ENCODE results near the gene YPEL3. TPM values are rescaled to one million over a fixed set of nuclear protein-coding genes. Genes with fewer than 3 reads are reported as not detected.

Gene YPEL3
- polyA plus RNA-seq, 1 donor from 2014 or later: 277 TPM

Other genes with a start within 250 kb of the YPEL3 start
- gene CDIPT, start 233.0 kb downstream of the YPEL3 start, polyA plus RNA-seq (ENCODE audit: insufficient read depth, low read depth, low replicate concordance): 200 TPM
- 187 TPM for gene SEZ6L2, start 196.7 kb downstream of the YPEL3 start, polyA plus RNA-seq (ENCODE audit: insufficient read depth, low read depth, low replicate concordance)
- 115 TPM for gene ASPHD1, start 195.7 kb downstream of the YPEL3 start, polyA plus RNA-seq (ENCODE audit: insufficient read depth, low read depth, low replicate concordance)
- 61.7 TPM for gene KCTD13, start 170.0 kb downstream of the YPEL3 start, polyA plus RNA-seq (ENCODE audit: insufficient read depth, low read depth, low replicate concordance)
- gene TMEM219, start 134.1 kb downstream of the YPEL3 start, polyA plus RNA-seq (ENCODE audit: insufficient read depth, low read depth, low replicate concordance): 244 TPM
- gene TAOK2, start 122.3 kb downstream of the YPEL3 start, polyA plus RNA-seq (ENCODE audit: insufficient read depth, low read depth, low replicate concordance): 45.4 TPM
- 85.9 TPM for gene HIRIP3, start 100.6 kb downstream of the YPEL3 start, polyA plus RNA-seq (ENCODE audit: insufficient read depth, low read depth, low replicate concordance)
- 147 TPM for gene INO80E, start 100.0 kb downstream of the YPEL3 start, polyA plus RNA-seq (ENCODE audit: insufficient read depth, low read depth, low replicate concordance)
- gene DOC2A, start 85.2 kb downstream of the YPEL3 start, polyA plus RNA-seq (ENCODE audit: insufficient read depth, low read depth, low replicate concordance): 23.1 TPM
- gene C16orf92, start 73.0 kb downstream of the YPEL3 start, polyA plus RNA-seq (ENCODE audit: insufficient read depth, low read depth, low replicate concordance): not detected
- gene TLCD3B, start 64.9 kb downstream of the YPEL3 start, polyA plus RNA-seq (ENCODE audit: insufficient read depth, low read depth, low replicate concordance): 186 TPM
- gene ALDOA, start 30.5 kb downstream of the YPEL3 start, polyA plus RNA-seq (ENCODE audit: insufficient read depth, low read depth, low replicate concordance): 1,509 TPM
- 105 TPM for gene PPP4C, start 20.2 kb downstream of the YPEL3 start, polyA plus RNA-seq (ENCODE audit: insufficient read depth, low read depth, low replicate concordance)
- 2.0 TPM for gene TBX6, start 4.3 kb downstream of the YPEL3 start, polyA plus RNA-seq (ENCODE audit: insufficient read depth, low read depth, low replicate concordance)
- gene GDPD3, start 17.3 kb upstream of the YPEL3 start, polyA plus RNA-seq (ENCODE audit: insufficient read depth, low read depth, low replicate concordance): 0.76 TPM
- 234 TPM for gene MAPK3, start 27.0 kb upstream of the YPEL3 start, polyA plus RNA-seq (ENCODE audit: insufficient read depth, low read depth, low replicate concordance)
- 34.2 TPM for gene CORO1A, start 87.4 kb upstream of the YPEL3 start, polyA plus RNA-seq (ENCODE audit: insufficient read depth, low read depth, low replicate concordance)
- 83.9 TPM for gene BOLA2B, start 97.5 kb upstream of the YPEL3 start, polyA plus RNA-seq (ENCODE audit: insufficient read depth, low read depth, low replicate concordance)
- gene SLX1A, start 97.7 kb upstream of the YPEL3 start, polyA plus RNA-seq (ENCODE audit: insufficient read depth, low read depth, low replicate concordance): 7.5 TPM
- 3.1 TPM for gene SULT1A3, start 103.0 kb upstream of the YPEL3 start, polyA plus RNA-seq (ENCODE audit: insufficient read depth, low read depth, low replicate concordance)
- gene NPIPB13, start 152.3 kb upstream of the YPEL3 start, polyA plus RNA-seq (ENCODE audit: insufficient read depth, low read depth, low replicate concordance): 1.1 TPM